GM12892 (cell line): ENCODE results near the gene PSMA7.

Experiments
- POLR2A ChIP-seq: IDR thresholded peaks from 2 replicates; pipeline ENCODE4 v1.6.1; 2011; ENCODE audit warnings: low read depth, low read length, control low read depth
- POLR2AphosphoS5 ChIP-seq: IDR thresholded peaks from 2 replicates; pipeline ENCODE4 v1.6.1; 2011; ENCODE audit warnings: low read depth, low read length, control low read depth
- TAF1 ChIP-seq: IDR thresholded peaks from 2 replicates; pipeline ENCODE4 v1.6.1; 2011; ENCODE audit warnings: low read depth, mild to moderate bottlenecking, control low read depth, low read length, borderline replicate concordance

GRCh38 chr20:62141397-62142251 lies 1.6 kb downstream of the PSMA7 start:
- TF ChIP-seq POLR2A (no peak), POLR2AphosphoS5 (no peak), TAF1 (no peak)
